ENCODE results near the gene EFHD2. TPM values are rescaled to one million over a fixed set of nuclear protein-coding genes. Genes with fewer than 3 reads are reported as not detected.

EFHD2 gene
- total RNA-seq, 4 donors from 2014 or later, result 84.2 to 236 (median 196) TPM

GRCh38 chr1:15476927-15477326 lies 67.2 kb downstream of the EFHD2 start:
- no peak overlapping the region for H3K27ac ChIP-seq
- TF ChIP-seq POLR2A (IDR thresholded peaks at IDR 0.05) (no peak), CTCF (IDR thresholded peaks at IDR 0.05) (no peak)

GRCh38 chr1:15477646-15478212 lies 68.0 kb downstream of the EFHD2 start:
- no peaks in the 10 kb centered on the region for H3K4me1 ChIP-seq
- no peak overlapping the region for H3K27ac ChIP-seq

More at GRCh38 chr1:15476927-15477326, 67.2 kb downstream of the EFHD2 start:
- Histone ChIP-seq H3K4me1 (no peaks in the 10 kb centered on the region), H3K36me3 (no peaks in the 10 kb centered on the region), H3K9me3 (no peaks in the 10 kb centered on the region), H3K27me3 (no peaks in the 10 kb centered on the region), H3K4me3 (no peak overlapping the region)
- DNase-seq, result no peak

More at GRCh38 chr1:15477646-15478212, 68.0 kb downstream of the EFHD2 start:
- Histone ChIP-seq H3K27me3 (no peaks in the 10 kb centered on the region), H3K36me3 (no peaks in the 10 kb centered on the region), H3K4me3 (no peak overlapping the region), H3K9me3 (no peaks in the 10 kb centered on the region)
- no peak for DNase-seq
- no peak for TF ChIP-seq CTCF (IDR thresholded peaks at IDR 0.05)
- TF ChIP-seq POLR2A (IDR thresholded peaks at IDR 0.05), result no peak

Other genes with a start within 250 kb of the EFHD2 start
- 1 to 10 TPM in 1 of 4 donors, under 1 TPM in 1, not detected in 2; 0.95 to 1.7 TPM for gene FHAD1, start 162.7 kb upstream of the EFHD2 start, total RNA-seq
- gene CTRC, start 28.6 kb downstream of the EFHD2 start, total RNA-seq, result 1 to 10 TPM in 1 of 4 donors, not detected in 3; 3.2 TPM
- gene CELA2A, start 46.8 kb downstream of the EFHD2 start, total RNA-seq, result not detected
- not detected for gene CELA2B, start 66.2 kb downstream of the EFHD2 start, total RNA-seq
- gene CASP9, start 114.3 kb downstream of the EFHD2 start, total RNA-seq, result 10 to 100 TPM in 3 of 4 donors, 1 to 10 TPM in 1; 7.4 to 34.0 (median 26.2) TPM
- 10 to 100 TPM; 20.8 to 64.4 (median 31.8) TPM for gene DNAJC16, start 117.0 kb downstream of the EFHD2 start, total RNA-seq
- gene AGMAT, start 175.2 kb downstream of the EFHD2 start, total RNA-seq, result 10 to 100 TPM; 15.7 to 45.4 (median 39.6) TPM
- gene DDI2, start 207.6 kb downstream of the EFHD2 start, total RNA-seq, result 10 to 100 TPM; 56.0 to 97.1 (median 68.5) TPM

Data from Peyer's patch (tissue), 4 donors.